H9 (cell line): ENCODE measurements around the gene CD8A. TPM values are rescaled to one million over a fixed set of nuclear protein-coding genes. Genes with fewer than 3 reads are reported as not detected.

ENCODE experiments used
- DNase-seq: peaks from one replicate; pipeline ENCODE4 v3.0.0-alpha.2; 2017
- H2AFZ ChIP-seq: one replicate; pipeline ENCODE4 v1.6.1; 2013; ENCODE audit warnings: mild to moderate bottlenecking, low read length, control low read depth, moderate library complexity
- H2AK5ac ChIP-seq: 2 replicates; pipeline ENCODE4 v1.6.1; 2013; ENCODE audit warnings: low read length, control low read depth, mixed read lengths; ENCODE audit not compliant: insufficient read length
- H2BK120ac ChIP-seq: one replicate; pipeline ENCODE4 v1.6.1; 2013; ENCODE audit warnings: low read depth, mild to moderate bottlenecking, low read length, control low read depth, inconsistent platforms; ENCODE audit not compliant: poor library complexity, severe bottlenecking
- H2BK12ac ChIP-seq: 2 replicates; pipeline ENCODE4 v1.6.1; 2013; ENCODE audit warnings: low read length, control low read depth, mixed read lengths, low read depth; ENCODE audit not compliant: insufficient read length
- H2BK15ac ChIP-seq: 2 replicates; pipeline ENCODE4 v1.6.1; 2013; ENCODE audit warnings: low read depth, low read length, control low read depth
- H2BK20ac ChIP-seq: one replicate; pipeline ENCODE4 v1.6.1; 2013; ENCODE audit warnings: low read depth, mild to moderate bottlenecking, low read length, control low read depth, inconsistent platforms; ENCODE audit not compliant: poor library complexity, severe bottlenecking
- H2BK5ac ChIP-seq: 2 replicates; pipeline ENCODE4 v1.6.1; 2013; ENCODE audit warnings: low read length, control low read depth, mixed read lengths; ENCODE audit not compliant: insufficient read length
- H3K14ac ChIP-seq: 2 replicates; pipeline ENCODE4 v1.6.1; 2013; ENCODE audit warnings: low read length, control low read depth; ENCODE audit not compliant: insufficient read depth
- H3K18ac ChIP-seq: 2 replicates; pipeline ENCODE4 v1.6.1; 2013; ENCODE audit warnings: low read depth, mild to moderate bottlenecking, mixed read lengths, low read length, control low read depth; ENCODE audit not compliant: insufficient read length
- H3K23ac ChIP-seq: 2 replicates; pipeline ENCODE4 v1.6.1; 2013; ENCODE audit warnings: low read length, control low read depth, mixed read lengths, low read depth; ENCODE audit not compliant: insufficient read length
- H3K23me2 ChIP-seq: 2 replicates; pipeline ENCODE4 v1.6.1; 2013; ENCODE audit warnings: low read depth, mild to moderate bottlenecking, mixed read lengths, low read length, control low read depth; ENCODE audit not compliant: insufficient read length, poor library complexity, severe bottlenecking
- H3K27ac ChIP-seq: 2 replicates; pipeline ENCODE4 v1.5.1; 2013; ENCODE audit warnings: low read length, control low read depth, mixed read lengths, low read depth; ENCODE audit not compliant: insufficient read length
- H3K27me3 ChIP-seq: 2 replicates; pipeline ENCODE4 v1.6.1; 2013; ENCODE audit warnings: low read length, control low read depth, inconsistent platforms; ENCODE audit not compliant: insufficient read depth
- H3K4ac ChIP-seq: 2 replicates; pipeline ENCODE4 v1.6.1; 2013; ENCODE audit warnings: low read depth, mild to moderate bottlenecking, control low read depth, inconsistent platforms, low read length, moderate library complexity
- H3K4me1 ChIP-seq: 2 replicates; pipeline ENCODE4 v1.6.1; 2013; ENCODE audit warnings: low read length, control low read depth, inconsistent platforms; ENCODE audit not compliant: insufficient read depth
- H3K4me2 ChIP-seq: 2 replicates; pipeline ENCODE4 v1.6.1; 2013; ENCODE audit warnings: low read length, control low read depth, mixed read lengths; ENCODE audit not compliant: insufficient read length, insufficient read depth
- H3K56ac ChIP-seq: 2 replicates; pipeline ENCODE4 v1.6.1; 2013; ENCODE audit warnings: low read depth, mild to moderate bottlenecking, mixed read lengths, low read length, control low read depth; ENCODE audit not compliant: insufficient read length
- H3K79me1 ChIP-seq: 2 replicates; pipeline ENCODE4 v1.6.1; 2013; ENCODE audit warnings: low read depth, mild to moderate bottlenecking, moderate library complexity, low read length, control low read depth, inconsistent platforms; ENCODE audit not compliant: insufficient read depth, poor library complexity, severe bottlenecking
- H3K79me2 ChIP-seq: 2 replicates; pipeline ENCODE4 v1.6.1; 2013; ENCODE audit warnings: low read length, control low read depth, inconsistent platforms; ENCODE audit not compliant: insufficient read depth
- H3K9ac ChIP-seq: 2 replicates; pipeline ENCODE4 v1.6.1; 2013; ENCODE audit warnings: low read length, control low read depth, mixed read lengths; ENCODE audit not compliant: insufficient read length; ENCODE audit errors: extremely low read depth
- H3K9me3 ChIP-seq: one replicate; pipeline ENCODE4 v1.6.1; 2013; ENCODE audit warnings: low read depth, low read length, inconsistent platforms; ENCODE audit not compliant: control insufficient read depth
- H3T11ph ChIP-seq: one replicate; pipeline ENCODE4 v1.6.1; 2013; ENCODE audit warnings: mild to moderate bottlenecking, low read length, control low read depth, inconsistent platforms
- H4K20me1 ChIP-seq: one replicate; pipeline ENCODE4 v1.6.1; 2013; ENCODE audit not compliant: control insufficient read depth, insufficient read length, insufficient read depth
- H4K5ac ChIP-seq: 2 replicates; pipeline ENCODE4 v1.6.1; 2013; ENCODE audit warnings: low read depth, mild to moderate bottlenecking, mixed read lengths, low read length, control low read depth; ENCODE audit not compliant: insufficient read length
- H4K8ac ChIP-seq: replicated peaks from 2 replicates; pipeline ENCODE4 v1.6.1; 2013; ENCODE audit warnings: low read length, control low read depth, mixed read lengths, low read depth; ENCODE audit not compliant: insufficient read length
- H4K91ac ChIP-seq: 2 replicates; pipeline ENCODE4 v1.6.1; 2013; ENCODE audit warnings: low read depth, mild to moderate bottlenecking, moderate library complexity, mixed read lengths, low read length, control low read depth; ENCODE audit not compliant: insufficient read length
- H3K27ac Mint-ChIP-seq, 3 experiments: 2 replicates in 2 of 3; 3 replicates in 1 of 3; pipeline ENCODE4 v1.8.0; 2020 to 2021; ENCODE audit warnings: mixed read lengths in 3 of 3, mild to moderate bottlenecking in 1 of 3, moderate library complexity in 1 of 3
- H3K27me3 Mint-ChIP-seq: 2 replicates; pipeline ENCODE4 v1.8.0; 2021; ENCODE audit warnings: low read depth, mild to moderate bottlenecking, moderate library complexity, mixed read lengths
- H3K36me3 Mint-ChIP-seq, 3 experiments: 2 replicates in 2 of 3; 3 replicates in 1 of 3; pipeline ENCODE4 v1.8.0; 2020 to 2021; ENCODE audit warnings: low read depth in 3 of 3, mixed read lengths in 3 of 3; ENCODE audit not compliant: insufficient read depth in 1 of 3
- H3K4me1 Mint-ChIP-seq, 2 experiments: 2 replicates each; pipeline ENCODE4 v1.8.0; 2020; ENCODE audit warnings: mixed read lengths in 2 of 2
- H3K4me3 Mint-ChIP-seq, 2 experiments: 2 replicates in 1 of 2; 3 replicates in 1 of 2; pipeline ENCODE4 v1.8.0; 2020 to 2021; ENCODE audit warnings: mild to moderate bottlenecking in 2 of 2, mixed read lengths in 2 of 2, moderate library complexity in 1 of 2
- H3K9me3 Mint-ChIP-seq, 2 experiments: 2 replicates in 1 of 2; 3 replicates in 1 of 2; pipeline ENCODE4 v1.8.0; 2020; ENCODE audit warnings: mild to moderate bottlenecking in 2 of 2, mixed read lengths in 2 of 2, moderate library complexity in 1 of 2
- CTCF ChIP-seq: fragments of 200-600 bp; sonication (generic); conservative IDR thresholded peaks from 3 replicates; pipeline ENCODE4 v1.8.0; 2021; ENCODE audit warnings: antibody characterized with exemption, mild to moderate bottlenecking
- total RNA-seq: library from RNA; stranded (reverse); gene quantifications from 2 replicates; pipeline ENCODE4 v1.2.1, GENCODE V29; 2021

CD8A gene
- total RNA-seq, 1 experiment from 2014 or later, result not detected

- H2BK15ac ChIP-seq, result no peak overlapping the region
- no peak overlapping the region for H3K27ac ChIP-seq
- no peak overlapping the region for H4K8ac ChIP-seq
- no peak overlapping the region for H2BK120ac ChIP-seq
- H3K9me3 ChIP-seq, result peaks cover 6% of the 10 kb centered on the region
- no peak overlapping the region for H3K4me2 ChIP-seq
- no peak overlapping the region for H2BK5ac ChIP-seq
- H4K20me1 ChIP-seq, result no peaks in the 10 kb centered on the region
- Mint-ChIP-seq H3K36me3 (peaks cover 31 to 43% (median 33%) of the 10 kb centered on the region in 3 experiments), H3K9me3 (peaks cover 17 to 19% of the 10 kb centered on the region in 2 experiments), H3K27ac (peak overlapping the region in 1 of 3 experiments; percentile 76; a peak in 2 of 7 replicates), H3K4me3 (no peak overlapping the region), H3K27me3 (no peaks in the 10 kb centered on the region), H3K4me1 (peaks cover 12 to 20% of the 10 kb centered on the region in 2 experiments)
- no peak overlapping the region for H4K91ac ChIP-seq
- no peak overlapping the region for H3K23ac ChIP-seq
- H2BK12ac ChIP-seq, result no peak overlapping the region
- no peak overlapping the region for H3K14ac ChIP-seq
- no peak overlapping the region for H3K4ac ChIP-seq
- no peaks in the 10 kb centered on the region for H3K27me3 ChIP-seq
- H3K23me2 ChIP-seq, result no peaks in the 10 kb centered on the region
- H2AFZ ChIP-seq, result no peak overlapping the region
- H4K5ac ChIP-seq, result no peak overlapping the region
- peaks cover 9% of the 10 kb centered on the region; the same call in 1 of the 2 replicates for H3K79me2 ChIP-seq
- TF ChIP-seq CTCF, result no peak
- H3K79me1 ChIP-seq, result peaks cover 10% of the 10 kb centered on the region
- H2BK20ac ChIP-seq, result no peak overlapping the region
- H3T11ph ChIP-seq, result no peak overlapping the region
- H3K18ac ChIP-seq, result no peak overlapping the region
- no peak overlapping the region for H3K9ac ChIP-seq
- no peak overlapping the region for H3K56ac ChIP-seq
- DNase-seq, result no peak
- no peak overlapping the region for H2AK5ac ChIP-seq
- H3K4me1 ChIP-seq, result no peaks in the 10 kb centered on the region
These were observed 43.8 kb downstream of the CD8A start for GRCh38 chr2:86746939-86747338.
